ENCODE data around the gene BYSL. TPM values are rescaled to one million over a fixed set of nuclear protein-coding genes. Genes with fewer than 3 reads are reported as not detected.

Gene BYSL
- total and polyA plus RNA-seq, 9 donors, result 4.8 to 29.2 (median 13.6) TPM

DNA sequence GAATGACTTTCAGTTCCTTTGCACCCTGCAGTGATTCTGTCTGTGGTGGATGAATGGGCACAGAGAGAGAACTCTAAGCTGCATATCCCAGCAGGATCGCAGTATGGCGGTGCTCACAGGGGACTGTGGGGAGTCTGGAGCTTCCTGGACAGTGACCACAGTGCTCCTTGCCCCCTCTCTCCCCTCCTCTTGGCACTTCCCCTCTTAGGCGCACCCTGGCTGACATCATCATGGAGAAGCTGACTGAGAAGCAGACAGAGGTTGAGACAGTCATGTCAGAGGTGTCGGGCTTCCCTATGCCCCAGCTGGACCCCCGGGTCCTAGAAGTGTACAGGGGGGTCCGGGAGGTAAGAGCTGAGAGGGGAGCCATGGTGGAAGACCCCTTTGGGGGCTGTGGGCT is 8.6 kb downstream of the BYSL start:
- Histone ChIP-seq H3K4me1 (ENCODE audit: insufficient read depth) (no peaks in the 10 kb centered on the region), H3K27ac (no peak overlapping the region), H3K36me3 (no peaks in the 10 kb centered on the region), H3K9me3 (no peaks in the 10 kb centered on the region), H3K4me3 (no peak overlapping the region), H3K27me3 (no peaks in the 10 kb centered on the region)
- intact Hi-C loops (cut with DNase I), result loop anchor here in 2 of 4 donors (10.0 kb wide), 2 partner anchors 115 to 145 kb away; partner anchors contain the start of genes PRICKLE4 (in 2 of the 2) and TOMM6 (in 2 of the 2)
- WGBS, 3 donors, result 82 to 88% (median 83%) methylated on average over 6 of the region's 6 CpGs
- TF ChIP-seq, protein P1, sequence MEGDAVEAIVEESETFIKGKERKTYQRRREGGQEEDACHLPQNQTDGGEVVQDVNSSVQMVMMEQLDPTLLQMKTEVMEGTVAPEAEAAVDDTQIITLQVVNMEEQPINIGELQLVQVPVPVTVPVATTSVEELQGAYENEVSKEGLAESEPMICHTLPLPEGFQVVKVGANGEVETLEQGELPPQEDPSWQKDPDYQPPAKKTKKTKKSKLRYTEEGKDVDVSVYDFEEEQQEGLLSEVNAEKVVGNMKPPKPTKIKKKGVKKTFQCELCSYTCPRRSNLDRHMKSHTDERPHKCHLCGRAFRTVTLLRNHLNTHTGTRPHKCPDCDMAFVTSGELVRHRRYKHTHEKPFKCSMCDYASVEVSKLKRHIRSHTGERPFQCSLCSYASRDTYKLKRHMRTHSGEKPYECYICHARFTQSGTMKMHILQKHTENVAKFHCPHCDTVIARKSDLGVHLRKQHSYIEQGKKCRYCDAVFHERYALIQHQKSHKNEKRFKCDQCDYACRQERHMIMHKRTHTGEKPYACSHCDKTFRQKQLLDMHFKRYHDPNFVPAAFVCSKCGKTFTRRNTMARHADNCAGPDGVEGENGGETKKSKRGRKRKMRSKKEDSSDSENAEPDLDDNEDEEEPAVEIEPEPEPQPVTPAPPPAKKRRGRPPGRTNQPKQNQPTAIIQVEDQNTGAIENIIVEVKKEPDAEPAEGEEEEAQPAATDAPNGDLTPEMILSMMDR (IDR thresholded peaks at IDR 0.05), result no peak
- no peak for TF ChIP-seq POLR2A (IDR thresholded peaks at IDR 0.05)
- no peak for TF ChIP-seq EP300 (IDR thresholded peaks at IDR 0.05)
- no peak for DNase-seq

DNA sequence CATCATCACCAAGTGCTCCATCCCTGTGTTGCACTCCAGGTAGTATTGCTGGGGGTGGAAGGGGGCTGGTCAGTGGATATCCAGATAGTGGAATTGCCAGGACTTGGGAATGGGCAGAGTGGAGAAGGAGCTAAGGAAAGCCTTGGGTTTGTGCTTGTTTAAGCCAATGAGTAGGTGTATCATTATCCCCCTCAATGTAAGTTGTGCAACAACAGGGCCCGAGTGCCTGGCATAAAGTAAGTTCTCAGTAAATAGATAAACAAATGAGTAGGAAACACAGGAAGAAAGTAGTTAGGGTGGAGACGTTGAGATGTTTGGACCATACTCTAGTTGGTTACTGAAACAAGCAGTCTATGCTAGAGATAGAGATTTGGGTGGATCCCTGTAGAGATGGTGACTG is 10.5 kb downstream of the BYSL start:
- Histone ChIP-seq H3K27ac (no peak overlapping the region), H3K4me1 (ENCODE audit: insufficient read depth) (no peaks in the 10 kb centered on the region), H3K9me3 (no peaks in the 10 kb centered on the region), H3K4me3 (no peak overlapping the region), H3K27me3 (no peaks in the 10 kb centered on the region), H3K36me3 (no peaks in the 10 kb centered on the region)
- 43 to 57% (median 45%) methylated on average over 2 of the region's 2 CpGs for WGBS, 3 donors
- intact Hi-C loops (cut with DNase I), result loop anchor here in 1 of 4 donors (10.0 kb wide), 2 partner anchors 113 to 147 kb away; partner anchors contain the start of genes PRICKLE4 and TOMM6
- no peak for DNase-seq
- TF ChIP-seq POLR2A (IDR thresholded peaks at IDR 0.05) (no peak), EP300 (IDR thresholded peaks at IDR 0.05) (no peak)
- TF ChIP-seq, protein P1 (IDR thresholded peaks at IDR 0.05), result no peak

DNA sequence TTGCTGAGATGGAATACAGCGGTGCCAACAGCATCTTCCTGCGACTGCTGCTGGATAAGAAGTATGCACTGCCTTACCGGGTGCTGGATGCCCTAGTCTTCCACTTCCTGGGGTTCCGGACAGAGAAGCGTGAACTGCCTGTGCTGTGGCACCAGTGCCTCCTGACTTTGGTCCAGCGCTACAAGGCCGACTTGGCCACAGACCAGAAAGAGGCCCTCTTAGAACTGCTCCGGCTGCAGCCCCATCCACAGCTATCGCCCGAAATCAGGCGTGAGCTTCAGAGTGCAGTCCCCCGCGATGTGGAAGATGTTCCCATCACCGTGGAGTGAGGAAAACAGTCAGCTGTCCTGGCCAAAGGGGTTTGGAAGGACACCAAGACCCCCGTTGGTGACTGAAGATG is 11.1 kb downstream of the BYSL start:
- no peak overlapping the region for H3K4me3 ChIP-seq
- H3K27ac ChIP-seq, result no peak overlapping the region
- H3K27me3 ChIP-seq, result no peaks in the 10 kb centered on the region
- intact Hi-C loops (cut with DNase I), result loop anchor here in 1 of 4 donors (10.0 kb wide), 2 partner anchors 112 to 148 kb away; partner anchors contain the start of genes PRICKLE4 and TOMM6
- DNase-seq, result no peak
- TF ChIP-seq POLR2A (IDR thresholded peaks at IDR 0.05) (no peak), EP300 (IDR thresholded peaks at IDR 0.05) (no peak)
- TF ChIP-seq, protein P1 (IDR thresholded peaks at IDR 0.05), result no peak
- WGBS, 3 donors, result 78 to 82% (median 80%) methylated on average over 15 of the region's 15 CpGs
- no peaks in the 10 kb centered on the region for H3K36me3 ChIP-seq
- no peaks in the 10 kb centered on the region for H3K9me3 ChIP-seq
- H3K4me1 ChIP-seq (ENCODE audit: insufficient read depth), result no peaks in the 10 kb centered on the region

DNA sequence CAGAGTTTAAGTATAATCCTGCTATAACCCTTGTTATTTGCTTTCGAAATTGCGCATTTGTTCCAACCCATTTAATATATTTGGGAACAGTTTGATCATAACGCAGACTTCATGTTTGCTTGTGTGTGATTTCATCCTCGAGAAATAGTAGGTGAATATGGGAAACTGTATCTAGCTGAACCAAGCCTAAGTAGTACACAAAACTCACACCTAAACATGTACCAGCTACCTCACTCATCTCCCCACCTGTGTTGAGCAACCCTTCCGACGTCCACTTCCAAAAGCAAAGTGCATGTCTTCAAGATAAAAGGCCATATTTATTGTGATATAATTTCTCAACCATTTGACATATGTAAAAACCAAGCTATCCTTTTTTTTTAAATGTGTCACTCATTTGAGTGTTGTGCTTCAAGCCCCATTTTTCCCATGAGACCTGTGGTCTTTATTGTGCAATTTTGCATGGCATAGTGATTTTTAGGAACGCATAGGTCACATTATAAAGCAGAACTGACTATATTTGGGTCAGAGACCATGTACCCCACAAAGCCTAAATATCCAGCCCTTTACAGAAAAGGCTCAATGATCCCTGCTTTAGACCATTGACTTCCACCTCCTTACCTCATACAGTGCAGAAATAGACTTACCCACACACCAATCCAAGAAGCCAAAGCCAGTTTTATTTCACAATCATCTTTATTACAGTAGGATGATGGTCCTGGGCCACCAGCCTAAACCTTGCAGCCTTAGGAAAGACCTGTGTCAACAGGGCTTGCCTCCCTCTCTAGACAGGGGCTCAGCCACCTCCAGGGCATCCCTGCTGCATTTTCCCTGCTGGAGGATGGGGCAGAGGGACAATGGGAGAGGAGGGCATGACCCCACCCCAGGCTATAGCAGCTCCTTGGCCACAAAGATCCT is 13.2 kb downstream of the BYSL start:
- no peak for DNase-seq

More for the DNA sequence above, 13.2 kb downstream of the BYSL start:
- intact Hi-C loops (cut with DNase I), result loop anchor here in 3 of 4 donors (5.0 to 10.0 kb wide), 3 partner anchors 108 to 150 kb away; partner anchors contain the start of genes PRICKLE4 (in 1 of the 3) and TOMM6 (in 1 of the 3)
- 68 to 74% (median 69%) methylated on average over 7 of the region's 7 CpGs for WGBS, 3 donors
- TF ChIP-seq, protein P1 (IDR thresholded peaks at IDR 0.05), result no peak
- no peak for TF ChIP-seq EP300 (IDR thresholded peaks at IDR 0.05)
- TF ChIP-seq POLR2A (IDR thresholded peaks at IDR 0.05), result no peak
- no peaks in the 10 kb centered on the region for H3K36me3 ChIP-seq
- H3K27ac ChIP-seq, result no peak overlapping the region
- H3K4me1 ChIP-seq (ENCODE audit: insufficient read depth), result peaks cover 1% of the 10 kb centered on the region
- no peak overlapping the region for H3K4me3 ChIP-seq
- no peaks in the 10 kb centered on the region for H3K9me3 ChIP-seq
- no peaks in the 10 kb centered on the region for H3K27me3 ChIP-seq
